ENCODE results near the gene EEF1AKMT3.

The EEF1AKMT3 gene

GRCh38 chr12:57735952-57736740 lies 36.3 kb upstream of the EEF1AKMT3 start:
- DNase-seq: no peak

- no peak for DNase-seq
Observed at GRCh38 chr12:57736741-57737466, 35.5 kb upstream of the EEF1AKMT3 start.

GRCh38 chr12:57737467-57738460 lies 34.6 kb upstream of the EEF1AKMT3 start:
- DNase-seq: no peak

GRCh38 chr12:57738661-57739237 lies 33.7 kb upstream of the EEF1AKMT3 start, which contains the start of gene AGAP2:
AGAP2 (minus strand) TSS chr12:57738742; CDS start chr12:57738246, 496 bp downstream.
- DNase-seq: no peak

- DNase-seq: no peak
Observed at GRCh38 chr12:57739387-57739786, 33.0 kb upstream of the EEF1AKMT3 start.

DNA sequence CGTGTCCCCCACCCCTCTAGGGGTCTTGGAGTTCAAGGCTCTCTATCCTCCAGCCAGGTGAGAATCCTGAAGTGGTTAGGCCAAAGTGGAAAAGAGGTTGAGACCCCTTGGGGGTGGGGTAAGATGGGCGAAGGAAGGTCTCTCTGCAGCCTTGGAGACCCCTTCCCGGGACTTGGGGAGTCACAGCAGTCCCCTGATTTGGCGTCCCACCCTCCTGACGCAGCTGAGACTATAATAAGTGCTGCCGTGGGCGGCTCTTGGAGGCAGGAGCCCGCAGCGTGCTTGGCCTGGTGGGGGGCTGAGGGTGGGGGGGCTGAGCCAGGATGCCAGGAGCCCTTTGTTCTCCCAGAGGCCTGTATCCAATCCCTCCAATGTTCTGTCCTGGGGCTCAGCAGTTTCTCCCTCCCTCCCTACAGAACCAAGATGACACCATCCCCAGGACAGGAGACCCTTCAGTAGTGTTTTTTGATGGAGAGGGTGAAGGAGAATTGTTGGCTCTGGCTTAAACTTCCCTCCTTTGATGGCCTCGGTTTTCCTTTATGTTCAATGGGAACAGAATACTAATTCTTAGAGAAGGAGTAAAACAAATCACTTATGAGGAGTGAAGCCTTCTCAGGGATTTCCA lies 32.4 kb upstream of the EEF1AKMT3 start:
- no peak for DNase-seq

GRCh38 chr12:57740656-57741412 lies 31.6 kb upstream of the EEF1AKMT3 start:
- peak; percentile 54 for DNase-seq

DNA sequence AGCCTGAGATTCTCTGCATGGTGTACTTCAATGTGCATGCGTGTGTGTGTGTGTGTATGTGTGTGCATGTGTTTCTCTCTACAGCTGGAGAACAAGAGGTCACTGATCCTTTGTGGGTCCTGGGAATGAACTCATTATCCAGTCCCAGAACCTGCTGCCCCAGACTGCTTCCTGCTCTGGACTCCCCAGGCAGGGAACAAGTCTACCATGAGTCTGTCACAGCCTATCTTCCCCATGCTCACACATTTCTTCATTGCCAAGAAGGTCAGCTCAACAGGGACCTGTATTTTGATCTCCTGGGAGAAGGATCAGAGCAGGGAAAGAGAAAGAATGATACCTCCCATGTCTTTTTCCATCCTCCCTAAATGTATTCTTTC lies 31.0 kb upstream of the EEF1AKMT3 start:
- DNase-seq: no peak

- peak; percentile 65 for DNase-seq
Observed at GRCh38 chr12:57741844-57742738, 30.3 kb upstream of the EEF1AKMT3 start.

- DNase-seq: no peak
Observed at GRCh38 chr12:57743769-57744168, 28.6 kb upstream of the EEF1AKMT3 start.

GRCh38 chr12:57744194-57744776 lies 28.1 kb upstream of the EEF1AKMT3 start:
- peak; percentile 52 for DNase-seq

- peak; percentile 85 for DNase-seq
Observed at GRCh38 chr12:57744777-57745484, 27.5 kb upstream of the EEF1AKMT3 start, which contains the start of gene TSPAN31. TSPAN31 (plus strand) TSS chr12:57745039; CDS start chr12:57745155, 116 bp downstream.

DNA sequence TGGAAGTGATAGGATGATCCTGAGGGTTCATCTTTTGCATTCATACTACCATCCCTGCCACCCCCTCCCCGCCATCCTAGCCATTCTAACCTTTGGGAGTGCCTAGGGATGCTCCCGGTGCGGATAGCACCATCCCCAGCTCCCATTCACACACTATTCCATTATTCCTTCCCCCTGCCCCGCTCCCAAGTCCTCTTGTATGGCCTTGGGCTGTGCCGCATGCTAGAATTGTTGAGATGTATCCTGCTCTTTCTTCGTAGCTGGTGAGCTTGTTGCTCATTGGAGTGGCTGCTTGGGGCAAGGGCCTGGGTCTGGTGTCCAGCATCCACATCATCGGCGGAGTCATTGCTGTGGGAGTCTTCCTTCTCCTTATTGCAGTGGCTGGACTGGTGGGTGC lies 26.9 kb upstream of the EEF1AKMT3 start:
- no peak for DNase-seq

GRCh38 chr12:57746025-57746424 lies 26.4 kb upstream of the EEF1AKMT3 start:
- no peak for DNase-seq

DNA sequence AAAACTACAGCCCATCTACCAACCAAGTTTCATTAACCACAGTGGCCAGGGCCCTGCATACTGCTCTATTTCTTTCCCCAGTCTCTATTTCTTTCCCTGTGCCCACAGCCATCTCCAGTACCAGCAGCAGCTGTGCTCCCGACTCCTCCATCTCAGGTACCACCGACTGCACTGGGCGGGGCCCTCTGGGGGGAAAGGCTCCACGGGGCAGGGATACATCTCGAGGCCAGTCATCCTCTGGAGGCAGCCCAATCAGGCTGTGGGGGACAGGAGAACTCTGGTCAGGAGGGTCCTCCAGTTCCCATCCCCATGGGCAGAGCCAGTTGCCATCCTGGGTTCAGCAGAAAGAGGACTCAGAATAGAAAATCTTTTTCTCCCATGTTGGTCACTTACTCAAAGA lies 23.4 kb upstream of the EEF1AKMT3 start:
- DNase-seq: no peak

DNA sequence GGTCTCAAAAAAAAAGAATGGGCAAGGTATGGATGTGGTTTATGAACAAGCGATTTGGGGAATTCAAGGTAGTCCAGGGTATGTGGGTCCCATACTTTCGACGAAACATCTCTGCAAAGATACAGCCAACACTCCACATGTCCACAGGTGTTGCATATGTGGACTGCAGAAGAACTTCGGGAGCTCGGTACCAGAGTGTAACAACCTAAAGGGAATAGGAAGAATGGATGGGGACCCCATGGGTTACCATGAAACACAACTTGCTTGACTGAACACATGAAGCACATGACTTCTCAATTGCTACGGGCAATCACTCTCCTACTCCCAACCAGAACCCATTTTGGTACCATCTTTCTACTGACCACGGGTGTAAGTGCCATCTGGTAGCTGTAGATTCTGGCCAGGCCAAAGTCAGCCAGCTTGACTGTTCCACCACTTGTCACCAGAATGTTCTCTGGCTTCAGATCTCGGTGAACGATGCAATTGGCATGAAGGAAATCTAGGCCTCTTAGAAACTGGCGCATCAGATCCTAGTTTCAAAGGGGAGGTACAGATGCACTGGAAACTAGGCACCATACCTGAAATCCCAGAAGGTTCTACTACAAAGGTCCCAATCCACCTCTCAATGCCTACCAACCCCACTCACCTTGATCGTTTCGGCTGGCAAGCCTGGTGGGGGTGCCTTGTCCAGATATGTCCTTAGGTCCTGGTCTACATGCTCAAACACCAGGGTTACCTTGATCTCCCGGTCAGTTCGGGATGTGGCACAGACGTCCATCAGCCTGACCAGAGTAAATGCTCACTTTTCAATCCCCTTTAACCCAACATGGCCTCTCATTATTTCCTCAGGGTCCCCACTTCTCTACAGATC lies 21.6 kb upstream of the EEF1AKMT3 start:
- DNase-seq: no peak

DNA sequence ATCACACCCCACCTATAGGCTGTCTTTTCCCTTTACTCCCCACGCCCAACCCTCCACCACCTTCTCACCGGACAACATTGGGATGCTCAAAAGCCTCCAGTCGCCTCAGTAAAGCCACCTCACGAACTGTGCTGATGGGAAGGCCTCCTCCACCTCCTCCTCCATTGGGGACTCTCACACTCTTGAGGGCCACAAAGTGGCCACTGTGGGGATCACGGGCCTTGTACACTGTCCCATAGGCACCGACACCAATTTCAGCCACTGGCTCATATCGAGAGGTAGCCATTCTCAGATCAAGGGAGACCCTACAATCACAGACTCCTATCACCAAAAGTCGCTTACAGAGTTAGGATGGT lies 21.0 kb upstream of the EEF1AKMT3 start:
- no peak for DNase-seq
